Astrocyte (in vitro differentiated cells and primary cell): Measurements from ENCODE around the gene C10orf143.

ENCODE experiments used
- EZH2 ChIP-seq: IDR thresholded peaks from 2 replicates; pipeline ENCODE4 v1.6.1; 2012; ENCODE audit warnings: mild to moderate bottlenecking, low read length, inconsistent platforms; ENCODE audit not compliant: insufficient read depth
- TF ChIP-seq, protein P1 (sequence below): IDR thresholded peaks from 2 replicates; pipeline ENCODE4 v1.5.1; 2011; ENCODE audit warnings: low read depth, mild to moderate bottlenecking, inconsistent platforms, low read length, moderate library complexity; ENCODE audit not compliant: insufficient read depth

DNA sequence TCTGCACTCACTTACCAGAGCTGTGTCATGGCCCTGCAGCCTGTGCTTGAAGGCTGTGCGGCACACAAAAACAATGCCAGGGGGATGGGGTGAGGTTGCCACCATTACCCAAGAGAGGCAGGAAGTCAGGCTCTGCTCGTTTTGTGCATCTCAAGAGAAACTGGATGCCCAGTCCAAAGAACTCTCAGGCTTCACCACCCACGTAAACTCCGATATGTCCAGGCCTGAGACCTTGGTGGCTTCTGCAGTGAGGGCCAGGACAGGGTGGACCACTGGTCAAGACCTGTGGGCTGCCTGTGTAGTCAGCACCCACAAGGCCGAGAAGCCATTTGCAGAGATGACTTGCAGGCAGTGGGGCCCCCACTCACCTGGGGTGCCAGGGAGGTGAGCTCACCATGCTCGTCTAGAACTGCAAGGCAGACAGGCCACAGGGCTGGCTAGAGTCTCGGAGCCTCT is 91.9 kb downstream of the C10orf143 start:
- TF ChIP-seq, protein P1, sequence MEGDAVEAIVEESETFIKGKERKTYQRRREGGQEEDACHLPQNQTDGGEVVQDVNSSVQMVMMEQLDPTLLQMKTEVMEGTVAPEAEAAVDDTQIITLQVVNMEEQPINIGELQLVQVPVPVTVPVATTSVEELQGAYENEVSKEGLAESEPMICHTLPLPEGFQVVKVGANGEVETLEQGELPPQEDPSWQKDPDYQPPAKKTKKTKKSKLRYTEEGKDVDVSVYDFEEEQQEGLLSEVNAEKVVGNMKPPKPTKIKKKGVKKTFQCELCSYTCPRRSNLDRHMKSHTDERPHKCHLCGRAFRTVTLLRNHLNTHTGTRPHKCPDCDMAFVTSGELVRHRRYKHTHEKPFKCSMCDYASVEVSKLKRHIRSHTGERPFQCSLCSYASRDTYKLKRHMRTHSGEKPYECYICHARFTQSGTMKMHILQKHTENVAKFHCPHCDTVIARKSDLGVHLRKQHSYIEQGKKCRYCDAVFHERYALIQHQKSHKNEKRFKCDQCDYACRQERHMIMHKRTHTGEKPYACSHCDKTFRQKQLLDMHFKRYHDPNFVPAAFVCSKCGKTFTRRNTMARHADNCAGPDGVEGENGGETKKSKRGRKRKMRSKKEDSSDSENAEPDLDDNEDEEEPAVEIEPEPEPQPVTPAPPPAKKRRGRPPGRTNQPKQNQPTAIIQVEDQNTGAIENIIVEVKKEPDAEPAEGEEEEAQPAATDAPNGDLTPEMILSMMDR = no peak
- TF ChIP-seq EZH2 = no peak
